HG03460 (cell line): ENCODE measurements around the gene NTRK1.
"Not testable (repeated sequence)": the region's sequence is repeated elsewhere in the genome, so short reads cannot be mapped to it uniquely, and the experiment has no call there.

Experiments used
- ATAC-seq: cut with Tn5 transposase; IDR thresholded peaks from one replicate; pipeline ENCODE4 v1.9.1; 2021; ENCODE audit not compliant: unreplicated experiment

The NTRK1 gene

DNA sequence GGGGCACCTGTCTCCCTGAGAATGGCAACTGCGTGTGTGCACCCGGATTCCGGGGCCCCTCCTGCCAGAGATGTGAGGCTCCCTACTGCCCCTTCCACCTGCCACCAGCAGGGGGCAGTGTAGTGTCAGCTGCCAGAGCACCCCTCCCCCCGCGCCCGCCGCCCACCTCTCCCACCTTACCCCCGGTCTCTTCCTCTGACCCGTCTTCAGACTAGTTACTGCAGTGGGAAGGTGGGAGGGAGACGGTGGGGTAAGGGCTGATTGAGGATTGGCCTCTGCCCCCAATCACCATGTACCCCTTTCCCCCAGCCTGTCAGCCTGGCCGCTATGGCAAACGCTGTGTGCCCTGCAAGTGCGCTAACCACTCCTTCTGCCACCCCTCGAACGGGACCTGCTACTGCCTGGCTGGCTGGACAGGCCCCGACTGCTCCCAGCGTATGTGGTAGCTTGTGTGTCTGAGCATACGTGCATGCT, 49.7 kb downstream of the NTRK1 start:
- ATAC-seq: no peak

- no peak for ATAC-seq
Measured at GRCh38 chr1:156911577-156912298, 51.1 kb downstream of the NTRK1 start.

DNA sequence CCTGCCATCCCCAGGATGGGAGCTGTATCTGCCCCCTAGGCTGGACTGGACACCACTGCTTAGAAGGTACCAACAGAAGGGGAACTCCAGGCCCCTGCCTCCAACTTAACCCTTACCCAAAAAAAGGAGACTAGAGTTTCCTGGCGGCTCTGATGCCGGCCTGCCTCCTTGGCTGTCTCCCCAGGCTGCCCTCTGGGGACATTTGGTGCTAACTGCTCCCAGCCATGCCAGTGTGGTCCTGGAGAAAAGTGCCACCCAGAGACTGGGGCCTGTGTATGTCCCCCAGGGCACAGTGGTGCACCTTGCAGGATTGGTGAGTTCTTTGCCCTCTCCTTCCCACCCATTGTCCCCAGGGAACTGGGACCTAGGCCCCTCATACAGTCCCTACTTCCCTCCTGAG, 51.6 kb downstream of the NTRK1 start:
- no peak for ATAC-seq

DNA sequence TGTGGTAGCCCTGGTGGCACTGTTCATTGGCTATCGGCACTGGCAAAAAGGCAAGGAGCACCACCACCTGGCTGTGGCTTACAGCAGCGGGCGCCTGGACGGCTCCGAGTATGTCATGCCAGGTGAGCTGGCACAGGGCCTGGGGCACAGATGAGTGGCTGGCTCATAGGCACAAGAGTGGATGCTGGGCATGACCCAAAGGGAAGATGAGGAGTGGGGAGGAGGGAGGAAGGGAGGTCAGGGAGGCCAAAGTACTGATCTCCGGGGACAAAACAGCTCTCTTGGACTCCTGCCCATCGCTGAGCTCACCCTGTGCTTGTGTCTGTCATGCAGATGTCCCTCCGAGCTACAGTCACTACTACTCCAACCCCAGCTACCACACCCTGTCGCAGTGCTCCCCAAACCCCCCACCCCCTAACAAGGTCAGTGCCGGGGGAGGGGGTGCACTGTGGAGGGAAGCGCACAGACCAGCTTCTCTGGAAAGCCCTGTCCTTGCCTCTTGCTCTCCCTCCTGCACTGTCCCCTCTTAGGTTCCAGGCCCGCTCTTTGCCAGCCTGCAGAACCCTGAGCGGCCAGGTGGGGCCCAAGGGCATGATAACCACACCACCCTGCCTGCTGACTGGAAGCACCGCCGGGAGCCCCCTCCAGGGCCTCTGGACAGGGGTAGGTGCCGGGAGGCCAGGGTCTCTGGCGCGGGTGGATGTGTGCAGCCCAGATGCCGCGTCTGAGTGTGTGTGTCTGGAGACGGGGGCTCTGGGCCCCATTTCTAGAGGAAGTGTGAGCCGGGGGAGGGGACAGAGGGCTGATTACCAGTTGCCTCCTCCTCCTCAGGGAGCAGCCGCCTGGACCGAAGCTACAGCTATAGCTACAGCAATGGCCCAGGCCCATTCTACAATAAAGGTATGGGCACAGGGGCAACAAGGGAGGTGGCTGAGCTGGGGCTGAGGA, 52.5 kb downstream of the NTRK1 start:
- ATAC-seq: no peak

DNA sequence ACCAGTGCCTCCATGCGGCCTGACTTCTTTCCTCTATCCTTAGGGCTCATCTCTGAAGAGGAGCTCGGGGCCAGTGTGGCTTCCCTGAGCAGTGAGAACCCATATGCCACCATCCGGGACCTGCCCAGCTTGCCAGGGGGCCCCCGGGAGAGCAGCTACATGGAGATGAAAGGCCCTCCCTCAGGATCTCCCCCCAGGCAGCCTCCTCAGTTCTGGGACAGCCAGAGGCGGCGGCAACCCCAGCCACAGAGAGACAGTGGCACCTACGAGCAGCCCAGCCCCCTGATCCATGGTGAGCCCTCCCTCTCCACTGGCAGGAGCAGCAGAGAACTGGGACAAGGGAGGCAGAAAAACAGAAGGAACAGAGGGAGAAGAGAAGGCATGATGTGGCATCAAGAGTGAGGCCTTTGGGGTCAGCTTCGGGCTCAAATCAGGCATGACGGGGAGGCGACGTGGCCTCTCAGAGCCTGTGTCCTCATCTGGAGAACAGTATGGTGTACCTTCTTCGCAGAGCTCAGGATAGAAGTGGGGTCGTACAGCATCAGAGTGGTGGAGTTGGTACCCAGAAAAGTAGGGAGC, 53.2 kb downstream of the NTRK1 start:
- no peak for ATAC-seq

GRCh38 chr1:156914440-156914856, 53.8 kb downstream of the NTRK1 start:
- ATAC-seq: no peak

GRCh38 chr1:156920233-156921052, 59.8 kb downstream of the NTRK1 start, which contains the start of gene LRRC71:
Gene LRRC71, plus strand, starts transcription at chr1:156920632. Its CDS starts 172 bp downstream, at chr1:156920804.
- ATAC-seq: no peak

DNA sequence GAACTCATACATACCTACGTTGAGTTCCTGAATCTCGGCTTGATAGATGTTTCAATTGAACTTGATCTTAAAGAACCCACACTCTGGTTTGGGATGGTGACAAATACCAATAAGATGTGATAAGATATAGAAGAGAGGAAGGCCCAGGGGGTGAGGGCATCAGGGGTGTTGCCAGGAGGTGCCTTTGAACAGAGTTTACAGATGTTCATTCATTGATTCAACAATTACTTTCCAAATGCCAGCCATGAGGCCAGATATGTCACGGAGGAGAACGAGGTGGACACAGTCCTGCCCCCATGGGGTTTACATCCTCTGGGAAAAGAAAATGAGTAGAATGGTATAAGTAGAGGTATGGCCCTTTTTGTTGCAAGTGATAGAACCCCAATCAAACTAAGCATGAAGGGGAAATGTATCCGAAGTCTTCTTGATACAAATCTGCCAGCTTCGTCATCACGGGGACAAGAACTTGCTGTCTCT, 60.4 kb downstream of the NTRK1 start:
- no peak for ATAC-seq

GRCh38 chr1:156922986-156923669, 62.5 kb downstream of the NTRK1 start:
- ATAC-seq: no peak

GRCh38 chr1:156923670-156924477, 63.2 kb downstream of the NTRK1 start:
- ATAC-seq: no peak

DNA sequence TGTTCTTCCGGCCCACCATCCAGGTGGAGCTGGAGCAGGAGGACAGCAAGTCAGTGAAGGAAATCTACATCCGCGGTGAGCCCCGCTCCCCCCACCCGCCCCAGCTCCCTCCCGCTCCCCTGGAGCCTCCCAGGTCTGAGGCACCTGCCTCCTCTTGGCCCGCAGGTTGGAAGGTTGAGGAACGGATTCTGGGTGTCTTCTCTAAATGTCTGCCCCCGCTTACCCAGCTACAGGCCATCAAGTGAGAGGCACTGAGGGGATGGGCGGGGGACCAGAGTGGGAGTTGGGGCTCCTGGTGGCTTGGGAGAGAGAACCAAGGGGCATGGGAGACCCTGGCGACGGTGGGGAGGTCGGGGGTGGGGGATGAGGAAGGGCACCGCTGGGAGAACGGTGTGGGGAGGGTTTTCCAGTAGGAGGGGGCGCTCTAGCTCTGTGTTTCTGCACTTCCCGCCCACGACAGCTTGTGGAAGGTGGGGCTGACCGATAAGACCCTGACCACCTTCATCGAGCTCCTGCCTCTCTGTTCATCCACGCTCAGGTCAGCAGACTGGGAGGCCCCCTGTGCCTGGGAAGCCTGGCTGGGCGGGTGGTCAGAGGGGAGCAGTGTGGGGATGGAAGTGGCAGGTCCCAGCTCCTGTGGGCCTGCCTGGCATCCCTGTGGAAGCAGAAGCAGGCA, 64.0 kb downstream of the NTRK1 start:
- ATAC-seq: no peak

DNA sequence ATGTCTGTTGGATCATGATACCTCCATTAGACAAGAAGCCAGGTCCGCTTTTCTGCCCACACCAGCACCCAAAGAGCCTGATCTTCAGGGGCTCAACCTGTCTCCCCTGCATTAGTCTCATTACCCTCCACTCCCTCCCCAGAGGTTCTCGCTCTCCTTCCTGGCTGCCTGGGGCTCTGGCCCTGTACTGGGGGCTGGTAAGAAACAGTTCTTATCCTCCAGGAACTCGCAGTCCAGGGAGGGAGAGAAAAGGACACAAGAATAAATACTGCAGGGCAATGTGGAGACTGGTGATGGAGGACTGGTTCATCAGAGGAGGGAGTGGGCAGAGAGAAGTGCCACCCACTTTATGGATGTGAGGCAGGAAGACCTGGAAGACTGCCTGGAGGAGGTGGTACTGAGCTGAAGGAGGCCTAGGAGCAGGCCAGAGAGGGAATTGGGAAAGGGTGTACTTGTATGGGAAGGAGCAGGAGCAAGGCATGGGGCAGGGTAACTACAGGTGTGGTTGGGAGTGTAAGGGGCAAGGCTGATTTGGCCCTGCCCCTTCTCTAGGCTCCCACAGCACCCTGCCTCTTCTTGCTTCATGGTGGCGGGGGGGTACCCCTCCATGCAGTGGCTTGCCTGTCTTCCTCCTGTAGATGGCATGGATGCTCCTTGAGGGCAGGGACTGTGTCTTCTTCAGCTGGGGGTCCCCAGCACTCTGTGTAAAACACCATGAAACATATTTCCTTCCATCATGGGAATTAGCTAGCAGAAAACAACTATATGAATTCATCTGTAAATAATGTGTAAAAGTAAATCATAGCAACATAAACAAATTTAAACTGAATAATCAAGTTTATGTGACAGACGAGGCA, 64.7 kb downstream of the NTRK1 start:
- no peak for ATAC-seq

GRCh38 chr1:156926175-156926574, 65.5 kb downstream of the NTRK1 start:
- ATAC-seq: no peak

GRCh38 chr1:156926695-156927094, 66.0 kb downstream of the NTRK1 start:
- ATAC-seq: not testable (repeated sequence)

- no peak for ATAC-seq
Measured at GRCh38 chr1:156927215-156928042, 66.8 kb downstream of the NTRK1 start.

DNA sequence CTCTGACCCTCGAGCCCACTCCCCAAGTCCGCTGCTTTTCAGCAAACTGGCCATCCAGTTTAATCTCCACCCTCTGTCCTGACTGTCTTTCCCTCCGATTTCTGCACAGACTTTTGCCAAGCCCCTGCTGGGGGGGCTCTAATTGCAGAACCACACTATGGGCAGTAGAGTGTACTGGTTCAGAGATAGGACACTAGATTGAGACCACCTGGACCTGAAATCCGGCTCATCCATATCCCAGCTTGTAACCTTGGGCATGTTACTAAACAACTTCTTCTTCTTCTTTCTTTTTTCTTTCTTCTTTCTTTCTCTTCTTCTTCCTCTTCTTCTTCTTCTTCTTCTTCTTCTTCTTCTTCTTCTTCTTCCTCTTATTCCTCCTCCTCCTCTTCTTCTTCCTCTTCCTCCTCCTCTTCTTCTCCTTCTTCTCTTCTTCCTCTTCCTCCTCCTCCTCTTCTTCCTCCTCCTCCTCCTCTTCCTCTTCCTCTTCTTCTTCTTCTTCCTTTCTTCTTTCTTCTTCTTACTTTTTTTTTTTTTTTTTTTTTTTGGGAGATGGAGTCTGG, 67.5 kb downstream of the NTRK1 start:
- no peak for ATAC-seq
